Measurements from ENCODE around the gene SULT1C2.

The SULT1C2 gene

DNA sequence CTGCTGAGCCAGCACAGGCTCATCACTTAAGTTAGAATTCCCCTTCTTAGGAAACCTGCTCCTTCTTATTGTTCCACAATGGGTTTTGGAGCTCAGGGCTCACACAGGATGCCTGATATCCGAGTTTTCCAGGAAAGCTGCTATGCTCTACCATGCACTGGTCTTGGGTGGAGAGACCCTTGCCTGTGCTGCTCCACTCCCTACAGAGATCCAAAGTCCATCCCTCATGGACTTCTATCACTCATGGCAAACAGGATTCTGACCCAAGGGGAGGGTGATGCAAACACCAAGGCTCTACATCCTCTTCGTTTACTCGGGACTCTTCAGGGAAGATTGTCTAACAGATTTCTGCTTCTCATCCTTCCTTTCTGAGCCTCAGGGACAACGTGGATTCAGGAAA, 5.2 kb downstream of the SULT1C2 start:
- DNase-seq (ENCODE audit: low read depth in 3 of 3): no peak

DNA sequence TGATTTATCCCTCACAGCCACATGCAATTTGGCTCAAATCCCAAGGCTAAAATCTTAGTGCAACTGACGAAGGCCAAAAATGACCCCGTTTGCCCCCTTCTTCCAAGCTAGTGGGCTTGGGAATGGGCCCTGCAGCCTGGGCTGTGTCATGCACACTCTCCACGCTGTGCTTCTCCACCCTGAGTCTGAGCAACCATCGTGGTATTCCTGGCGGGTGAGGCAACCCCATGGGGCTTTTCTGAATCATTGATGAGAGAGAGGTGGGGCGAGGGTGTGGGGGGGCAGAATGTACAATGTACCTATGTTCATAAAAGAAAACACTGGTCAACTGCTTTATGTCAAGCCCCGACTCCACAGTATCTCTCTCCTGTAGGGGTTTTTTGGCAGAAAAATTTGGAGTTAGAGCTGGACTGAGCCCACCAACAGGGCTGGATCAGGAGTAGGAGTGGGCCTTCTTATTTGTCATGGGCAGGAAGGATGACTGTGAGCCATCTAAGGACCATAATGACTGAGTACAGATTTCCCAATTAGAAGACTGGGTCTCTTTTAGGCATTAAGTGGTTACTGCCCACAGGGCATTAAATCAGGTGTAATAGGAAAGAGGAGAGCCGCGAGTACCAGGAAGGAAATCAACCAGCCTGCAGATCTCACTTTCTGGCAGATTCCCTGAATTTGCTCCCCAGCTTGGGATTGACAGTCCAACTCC, 8.9 kb downstream of the SULT1C2 start:
- DNase-seq (ENCODE audit: low read depth in 3 of 3): no peak

- no peak for DNase-seq (ENCODE audit: low read depth in 3 of 3)
Observed at GRCh38 chr2:108301558-108301957, 12.9 kb downstream of the SULT1C2 start.

DNA sequence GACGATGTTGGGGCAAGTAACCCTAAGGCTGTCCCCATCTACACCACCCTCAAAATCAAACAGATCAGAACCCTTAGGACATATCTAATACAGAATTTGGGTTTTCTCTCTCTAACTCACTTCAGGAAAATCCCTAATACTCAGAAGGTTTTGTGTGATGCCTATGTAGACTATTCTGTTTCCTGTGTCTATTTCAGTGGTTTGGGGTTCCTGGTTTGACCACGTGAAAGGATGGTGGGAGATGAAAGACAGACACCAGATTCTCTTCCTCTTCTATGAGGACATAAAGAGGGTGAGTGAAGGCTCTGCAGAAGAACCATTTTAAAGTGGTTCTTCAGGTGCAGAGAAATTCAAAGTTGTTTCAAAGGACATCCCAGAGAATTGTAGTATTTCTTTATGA, 16.3 kb downstream of the SULT1C2 start:
- DNase-seq (ENCODE audit: low read depth in 3 of 3): no peak

GRCh38 chr2:108305901-108306300, 17.2 kb downstream of the SULT1C2 start:
- DNase-seq (ENCODE audit: low read depth in 3 of 3): no peak

GRCh38 chr2:108309903-108310302, 21.2 kb downstream of the SULT1C2 start:
- DNase-seq (ENCODE audit: low read depth in 3 of 3): no peak

- DNase-seq (ENCODE audit: low read depth in 3 of 3): no peak
Observed at GRCh38 chr2:108314586-108315296, 26.0 kb downstream of the SULT1C2 start.

- no peak for DNase-seq (ENCODE audit: low read depth in 3 of 3)
Observed at GRCh38 chr2:108315444-108315934, 26.8 kb downstream of the SULT1C2 start.

GRCh38 chr2:108316033-108316432, 27.3 kb downstream of the SULT1C2 start:
- no peak for DNase-seq (ENCODE audit: low read depth in 3 of 3)

- no peak for DNase-seq (ENCODE audit: low read depth in 3 of 3)
Observed at GRCh38 chr2:108316461-108317258, 28.0 kb downstream of the SULT1C2 start.

- no peak for DNase-seq (ENCODE audit: low read depth in 3 of 3)
Observed at GRCh38 chr2:108320326-108320922, 31.7 kb downstream of the SULT1C2 start.

GRCh38 chr2:108323619-108324018, 34.9 kb downstream of the SULT1C2 start:
- DNase-seq (ENCODE audit: low read depth in 3 of 3): no peak

DNA sequence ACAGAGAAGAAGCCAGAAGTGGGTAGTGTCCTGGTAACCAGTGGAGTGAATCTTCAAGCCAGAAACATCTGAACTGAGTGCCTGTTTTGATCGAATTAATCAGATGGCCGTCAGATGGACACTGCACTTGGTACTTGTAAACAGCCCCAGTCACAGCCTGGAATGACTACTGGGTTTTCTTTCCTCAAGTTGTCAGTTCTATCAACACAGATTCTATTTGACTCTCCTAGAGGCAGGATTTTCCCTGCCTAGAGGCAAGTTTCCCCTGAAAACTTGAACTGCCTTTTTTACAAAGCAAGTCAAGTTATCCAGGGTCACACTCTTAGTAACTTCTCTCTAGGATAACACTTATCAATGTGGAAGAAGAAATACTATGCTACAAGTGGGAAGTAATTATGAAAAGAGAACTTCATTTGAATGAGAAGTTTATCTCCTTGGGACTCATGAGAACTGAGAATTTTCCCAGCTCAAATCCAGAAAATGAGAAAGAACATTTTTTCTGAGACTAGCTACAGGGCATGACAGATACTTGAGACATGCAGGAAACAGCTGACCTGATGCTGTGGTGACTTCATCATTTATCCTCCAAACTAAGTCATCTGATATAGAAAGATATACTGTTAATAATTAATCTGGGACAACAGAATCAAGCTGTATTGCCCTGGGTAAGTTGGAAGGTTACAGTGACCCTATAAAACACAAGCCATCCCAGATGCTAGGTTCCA, 36.0 kb downstream of the SULT1C2 start:
- DNase-seq (ENCODE audit: low read depth in 3 of 3): no peak

DNA sequence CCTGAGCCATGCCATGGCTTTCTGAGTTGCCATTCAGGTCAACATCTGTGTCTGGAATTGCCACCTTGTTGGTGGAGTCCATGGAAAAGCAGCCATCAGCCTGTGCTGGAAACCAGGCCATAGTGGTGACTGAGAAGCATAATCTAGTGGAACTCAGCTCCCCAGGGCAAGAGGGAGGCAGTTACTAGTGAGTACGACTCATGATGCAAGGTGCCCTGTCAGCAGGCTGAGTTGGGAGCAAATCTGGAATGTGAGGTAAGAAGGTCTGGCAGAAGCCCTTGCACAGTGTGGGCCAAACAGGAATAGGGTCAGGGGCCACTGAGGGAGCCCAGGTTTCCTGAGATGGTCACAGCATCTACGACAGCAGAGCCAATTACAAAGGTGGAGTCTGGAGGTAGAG, 37.1 kb downstream of the SULT1C2 start:
- no peak for DNase-seq (ENCODE audit: low read depth in 3 of 3)

DNA sequence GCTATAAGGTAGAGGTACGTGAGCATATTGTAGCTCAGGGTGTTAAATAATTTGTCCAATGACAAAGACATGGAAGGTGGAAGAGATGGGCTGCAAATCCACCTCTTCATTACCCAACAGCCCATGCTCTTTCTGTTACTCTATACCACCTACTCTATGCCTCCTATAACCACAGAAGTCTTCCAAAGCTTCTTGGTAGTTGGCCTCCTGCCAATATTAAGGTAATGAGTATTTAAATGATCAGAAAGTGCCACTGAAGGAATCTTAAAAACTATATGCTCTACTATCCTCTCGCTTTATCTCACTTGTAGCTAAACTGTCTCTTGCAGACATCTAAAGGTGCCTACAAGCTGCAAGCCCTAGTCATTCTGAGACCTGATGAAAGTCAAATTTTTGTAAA, 41.1 kb downstream of the SULT1C2 start:
- no peak for DNase-seq (ENCODE audit: low read depth in 3 of 3)

GRCh38 chr2:108330979-108331378, 42.3 kb downstream of the SULT1C2 start:
- DNase-seq (ENCODE audit: low read depth in 3 of 3): no peak

- DNase-seq (ENCODE audit: low read depth in 3 of 3): no peak
Observed at GRCh38 chr2:108345951-108346350, 57.3 kb downstream of the SULT1C2 start.

- DNase-seq (ENCODE audit: low read depth in 3 of 3): no peak
Observed at GRCh38 chr2:108346827-108347226, 58.1 kb downstream of the SULT1C2 start.

DNA sequence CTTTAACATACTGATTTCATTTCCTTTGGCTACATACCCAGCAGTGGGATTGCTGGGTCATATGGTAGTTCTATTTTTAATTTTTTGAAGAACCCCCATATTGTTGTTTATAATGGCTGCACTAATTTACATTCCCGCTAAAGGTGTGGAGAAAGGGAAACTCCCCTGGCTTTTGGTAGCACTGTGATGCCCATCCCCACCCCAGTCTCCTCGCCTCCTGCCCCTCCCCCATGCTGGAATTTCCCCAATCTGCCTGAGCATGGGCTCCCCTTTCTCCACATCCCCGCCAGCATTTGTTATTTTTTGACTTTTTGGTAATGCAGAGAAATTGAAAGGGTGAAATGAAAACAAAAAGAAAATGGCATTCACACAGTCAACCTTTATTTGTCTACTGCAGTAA, 59.1 kb downstream of the SULT1C2 start:
- no peak for DNase-seq (ENCODE audit: low read depth in 3 of 3)

DNA sequence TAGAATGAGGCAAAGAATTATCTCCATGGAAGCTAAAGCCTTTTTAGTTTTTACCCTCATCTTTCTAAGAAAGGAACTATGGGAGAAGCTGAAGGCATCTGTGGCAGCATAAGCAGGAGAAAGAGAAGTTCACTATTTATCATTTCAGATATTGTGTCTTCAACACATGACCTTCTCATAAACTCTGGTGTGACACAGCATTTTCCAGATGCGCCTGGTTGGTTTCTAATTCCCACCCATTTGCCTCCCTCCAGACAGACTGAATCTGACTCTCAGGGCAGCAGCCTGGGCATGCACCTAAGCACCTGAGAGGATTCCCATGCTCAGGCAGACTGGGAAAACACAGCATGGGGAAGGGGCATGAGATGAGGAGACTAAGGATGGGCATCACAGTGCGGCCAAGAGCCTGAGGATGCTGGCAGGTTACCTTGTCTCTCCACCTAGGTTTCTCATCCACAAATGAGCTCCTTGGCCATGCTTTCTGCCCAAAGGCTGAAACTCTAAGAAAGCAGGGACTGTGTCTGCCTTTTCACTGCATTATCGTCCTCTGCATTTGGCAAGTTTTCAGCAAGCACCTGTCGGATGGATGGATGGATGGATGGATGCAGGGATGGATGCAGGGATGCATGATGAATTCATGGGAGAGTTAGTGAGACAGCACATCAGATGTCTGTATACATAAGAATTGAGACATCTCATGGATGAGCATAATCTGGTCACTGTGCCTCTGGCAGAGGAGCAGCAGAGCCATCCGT, 60.3 kb downstream of the SULT1C2 start:
- no peak for DNase-seq (ENCODE audit: low read depth in 3 of 3)

- no peak for DNase-seq (ENCODE audit: low read depth in 3 of 3)
Observed at GRCh38 chr2:108349571-108349928, 60.9 kb downstream of the SULT1C2 start.
